GM23338 (cell line): ENCODE results near the gene COLQ. TPM values are rescaled to one million over a fixed set of nuclear protein-coding genes. Genes with fewer than 3 reads are reported as not detected.

Experiments used
- EZH2 ChIP-seq: fragments of 200-600 bp; sonication (generic); IDR thresholded peaks from one replicate; pipeline ENCODE4 v1.8.0; 2017; ENCODE audit warnings: antibody characterized with exemption, mild to moderate bottlenecking, low read depth; ENCODE audit not compliant: unreplicated experiment
- EZH2phosphoT487 ChIP-seq: fragments of 200-600 bp; sonication (generic); IDR thresholded peaks from one replicate; pipeline ENCODE4 v1.8.1; 2018; ENCODE audit warnings: antibody characterized with exemption; ENCODE audit not compliant: unreplicated experiment
- JUNB ChIP-seq: IDR thresholded peaks from one replicate; pipeline ENCODE4 v1.6.1; 2016; ENCODE audit warnings: antibody characterized with exemption; ENCODE audit not compliant: unreplicated experiment
- NANOG ChIP-seq: IDR thresholded peaks from 2 replicates; pipeline ENCODE4 v1.6.1; 2016; ENCODE audit warnings: antibody characterized with exemption, borderline replicate concordance
- STAT1 ChIP-seq: IDR thresholded peaks from one replicate; pipeline ENCODE4 v1.6.1; 2016; ENCODE audit warnings: antibody characterized with exemption; ENCODE audit not compliant: unreplicated experiment
- ZNF114 ChIP-seq: fragments of 250-450 bp; sonication (Bioruptor Pico); IDR thresholded peaks from 2 replicates; pipeline ENCODE4 v1.5.0; 2020; ENCODE audit warnings: mild to moderate bottlenecking, moderate library complexity
- polyA plus RNA-seq: library from polyadenylated mRNA; unstranded; fragments of >200 nt; fragmentation: Nextera tagmentation; extraction: Ambion mirVana; gene quantifications from 2 replicates; pipeline ENCODE4 v1.2.1, GENCODE V29; 2016
- total RNA-seq: library from RNA; depleted of rRNA; stranded (reverse); fragments of >200 nt; shearing (Covaris generic); gene quantifications from 2 replicates; pipeline ENCODE4 v1.2.3, GENCODE V29; 2014
- TF ChIP-seq, protein P1 (sequence below): fragments of 250-450 bp; sonication (Bioruptor Pico); IDR thresholded peaks from 2 replicates; pipeline ENCODE4 v1.5.0; 2020; ENCODE audit warnings: mild to moderate bottlenecking, moderate library complexity
- TF ChIP-seq, protein P2 (sequence below): IDR thresholded peaks from 2 replicates; pipeline ENCODE4 v1.6.1; 2016; ENCODE audit warnings: antibody characterized with exemption
- TF ChIP-seq, protein P3 (sequence below), 2 experiments: fragments of 200-600 bp in 1 of 2; sonication (generic) in 1 of 2; conservative IDR thresholded peaks; 2 replicates each; pipeline versions ENCODE4 v1.5.1 to v1.6.1; 2016 to 2017; ENCODE audit warnings: antibody characterized with exemption in 2 of 2, low read depth in 2 of 2, mild to moderate bottlenecking in 2 of 2, moderate library complexity in 1 of 2

Gene COLQ
- total and polyA plus RNA-seq, 2 experiments from 2014 or later: 0.78 to 2.0 TPM

DNA sequence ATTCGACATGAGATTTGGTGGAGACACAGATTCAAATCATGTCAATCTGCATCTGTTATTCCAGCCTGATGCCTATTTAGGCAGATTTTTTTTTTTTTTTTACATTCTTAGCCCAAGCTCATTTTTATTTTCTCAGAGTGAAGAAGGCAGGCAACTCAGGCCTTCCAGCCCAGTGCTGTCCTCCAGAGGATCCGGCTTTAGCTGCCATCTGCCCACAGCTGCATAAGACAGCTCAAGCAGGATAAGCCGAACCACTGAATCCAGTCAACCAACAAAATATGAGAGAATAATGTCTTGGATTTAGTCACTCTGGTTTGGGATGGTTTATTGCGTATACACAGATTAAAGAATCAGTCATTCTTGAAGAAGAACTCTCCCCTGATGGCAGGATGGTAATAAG, 19.9 kb upstream of the COLQ start (continued):
- TF ChIP-seq, protein P1, sequence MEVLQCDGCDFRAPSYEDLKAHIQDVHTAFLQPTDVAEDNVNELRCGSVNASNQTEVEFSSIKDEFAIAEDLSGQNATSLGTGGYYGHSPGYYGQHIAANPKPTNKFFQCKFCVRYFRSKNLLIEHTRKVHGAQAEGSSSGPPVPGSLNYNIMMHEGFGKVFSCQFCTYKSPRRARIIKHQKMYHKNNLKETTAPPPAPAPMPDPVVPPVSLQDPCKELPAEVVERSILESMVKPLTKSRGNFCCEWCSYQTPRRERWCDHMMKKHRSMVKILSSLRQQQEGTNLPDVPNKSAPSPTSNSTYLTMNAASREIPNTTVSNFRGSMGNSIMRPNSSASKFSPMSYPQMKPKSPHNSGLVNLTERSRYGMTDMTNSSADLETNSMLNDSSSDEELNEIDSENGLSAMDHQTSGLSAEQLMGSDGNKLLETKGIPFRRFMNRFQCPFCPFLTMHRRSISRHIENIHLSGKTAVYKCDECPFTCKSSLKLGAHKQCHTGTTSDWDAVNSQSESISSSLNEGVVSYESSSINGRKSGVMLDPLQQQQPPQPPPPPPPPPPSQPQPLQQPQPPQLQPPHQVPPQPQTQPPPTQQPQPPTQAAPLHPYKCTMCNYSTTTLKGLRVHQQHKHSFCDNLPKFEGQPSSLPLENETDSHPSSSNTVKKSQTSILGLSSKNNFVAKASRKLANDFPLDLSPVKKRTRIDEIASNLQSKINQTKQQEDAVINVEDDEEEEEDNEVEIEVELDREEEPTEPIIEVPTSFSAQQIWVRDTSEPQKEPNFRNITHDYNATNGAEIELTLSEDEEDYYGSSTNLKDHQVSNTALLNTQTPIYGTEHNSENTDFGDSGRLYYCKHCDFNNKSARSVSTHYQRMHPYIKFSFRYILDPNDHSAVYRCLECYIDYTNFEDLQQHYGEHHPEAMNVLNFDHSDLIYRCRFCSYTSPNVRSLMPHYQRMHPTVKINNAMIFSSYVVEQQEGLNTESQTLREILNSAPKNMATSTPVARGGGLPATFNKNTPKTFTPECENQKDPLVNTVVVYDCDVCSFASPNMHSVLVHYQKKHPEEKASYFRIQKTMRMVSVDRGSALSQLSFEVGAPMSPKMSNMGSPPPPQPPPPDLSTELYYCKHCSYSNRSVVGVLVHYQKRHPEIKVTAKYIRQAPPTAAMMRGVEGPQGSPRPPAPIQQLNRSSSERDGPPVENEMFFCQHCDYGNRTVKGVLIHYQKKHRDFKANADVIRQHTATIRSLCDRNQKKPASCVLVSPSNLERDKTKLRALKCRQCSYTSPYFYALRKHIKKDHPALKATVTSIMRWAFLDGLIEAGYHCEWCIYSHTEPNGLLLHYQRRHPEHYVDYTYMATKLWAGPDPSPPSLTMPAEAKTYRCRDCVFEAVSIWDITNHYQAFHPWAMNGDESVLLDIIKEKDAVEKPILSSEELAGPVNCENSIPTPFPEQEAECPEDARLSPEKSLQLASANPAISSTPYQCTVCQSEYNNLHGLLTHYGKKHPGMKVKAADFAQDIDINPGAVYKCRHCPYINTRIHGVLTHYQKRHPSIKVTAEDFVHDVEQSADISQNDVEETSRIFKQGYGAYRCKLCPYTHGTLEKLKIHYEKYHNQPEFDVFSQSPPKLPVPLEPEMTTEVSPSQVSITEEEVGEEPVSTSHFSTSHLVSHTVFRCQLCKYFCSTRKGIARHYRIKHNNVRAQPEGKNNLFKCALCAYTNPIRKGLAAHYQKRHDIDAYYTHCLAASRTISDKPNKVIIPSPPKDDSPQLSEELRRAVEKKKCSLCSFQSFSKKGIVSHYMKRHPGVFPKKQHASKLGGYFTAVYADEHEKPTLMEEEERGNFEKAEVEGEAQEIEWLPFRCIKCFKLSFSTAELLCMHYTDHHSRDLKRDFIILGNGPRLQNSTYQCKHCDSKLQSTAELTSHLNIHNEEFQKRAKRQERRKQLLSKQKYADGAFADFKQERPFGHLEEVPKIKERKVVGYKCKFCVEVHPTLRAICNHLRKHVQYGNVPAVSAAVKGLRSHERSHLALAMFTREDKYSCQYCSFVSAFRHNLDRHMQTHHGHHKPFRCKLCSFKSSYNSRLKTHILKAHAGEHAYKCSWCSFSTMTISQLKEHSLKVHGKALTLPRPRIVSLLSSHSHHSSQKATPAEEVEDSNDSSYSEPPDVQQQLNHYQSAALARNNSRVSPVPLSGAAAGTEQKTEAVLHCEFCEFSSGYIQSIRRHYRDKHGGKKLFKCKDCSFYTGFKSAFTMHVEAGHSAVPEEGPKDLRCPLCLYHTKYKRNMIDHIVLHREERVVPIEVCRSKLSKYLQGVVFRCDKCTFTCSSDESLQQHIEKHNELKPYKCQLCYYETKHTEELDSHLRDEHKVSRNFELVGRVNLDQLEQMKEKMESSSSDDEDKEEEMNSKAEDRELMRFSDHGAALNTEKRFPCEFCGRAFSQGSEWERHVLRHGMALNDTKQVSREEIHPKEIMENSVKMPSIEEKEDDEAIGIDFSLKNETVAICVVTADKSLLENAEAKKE (CRISPR knock-in tag): no peak
- TF ChIP-seq ZNF114 (CRISPR knock-in tag) (no peak), NANOG (no peak), EZH2 (no peak), EZH2phosphoT487 (no peak), JUNB (no peak), STAT1 (no peak)
- TF ChIP-seq, protein P2, sequence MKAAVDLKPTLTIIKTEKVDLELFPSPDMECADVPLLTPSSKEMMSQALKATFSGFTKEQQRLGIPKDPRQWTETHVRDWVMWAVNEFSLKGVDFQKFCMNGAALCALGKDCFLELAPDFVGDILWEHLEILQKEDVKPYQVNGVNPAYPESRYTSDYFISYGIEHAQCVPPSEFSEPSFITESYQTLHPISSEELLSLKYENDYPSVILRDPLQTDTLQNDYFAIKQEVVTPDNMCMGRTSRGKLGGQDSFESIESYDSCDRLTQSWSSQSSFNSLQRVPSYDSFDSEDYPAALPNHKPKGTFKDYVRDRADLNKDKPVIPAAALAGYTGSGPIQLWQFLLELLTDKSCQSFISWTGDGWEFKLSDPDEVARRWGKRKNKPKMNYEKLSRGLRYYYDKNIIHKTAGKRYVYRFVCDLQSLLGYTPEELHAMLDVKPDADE: no peak
- TF ChIP-seq, protein P3, sequence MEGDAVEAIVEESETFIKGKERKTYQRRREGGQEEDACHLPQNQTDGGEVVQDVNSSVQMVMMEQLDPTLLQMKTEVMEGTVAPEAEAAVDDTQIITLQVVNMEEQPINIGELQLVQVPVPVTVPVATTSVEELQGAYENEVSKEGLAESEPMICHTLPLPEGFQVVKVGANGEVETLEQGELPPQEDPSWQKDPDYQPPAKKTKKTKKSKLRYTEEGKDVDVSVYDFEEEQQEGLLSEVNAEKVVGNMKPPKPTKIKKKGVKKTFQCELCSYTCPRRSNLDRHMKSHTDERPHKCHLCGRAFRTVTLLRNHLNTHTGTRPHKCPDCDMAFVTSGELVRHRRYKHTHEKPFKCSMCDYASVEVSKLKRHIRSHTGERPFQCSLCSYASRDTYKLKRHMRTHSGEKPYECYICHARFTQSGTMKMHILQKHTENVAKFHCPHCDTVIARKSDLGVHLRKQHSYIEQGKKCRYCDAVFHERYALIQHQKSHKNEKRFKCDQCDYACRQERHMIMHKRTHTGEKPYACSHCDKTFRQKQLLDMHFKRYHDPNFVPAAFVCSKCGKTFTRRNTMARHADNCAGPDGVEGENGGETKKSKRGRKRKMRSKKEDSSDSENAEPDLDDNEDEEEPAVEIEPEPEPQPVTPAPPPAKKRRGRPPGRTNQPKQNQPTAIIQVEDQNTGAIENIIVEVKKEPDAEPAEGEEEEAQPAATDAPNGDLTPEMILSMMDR (conservative IDR thresholded peaks at IDR 0.05; ENCODE audit: low read depth in 2 of 2): no peak
